Measurements from ENCODE around the gene PRXL2B.
A peak's percentile ranks its signal among the peaks of the same experiment; 100 is the strongest.

- peak; percentile 77 for TF ChIP-seq POLR2A (IDR thresholded peaks at IDR 0.05; ENCODE audit: low read depth, low read length)
- peak in 2 of 3 experiments; percentile 12 to 13; a peak in 2 of 6 replicates for TF ChIP-seq CTCF (IDR thresholded peaks at IDR 0.05 in 2 of 3, conservative IDR thresholded peaks at IDR 0.05 in 1 of 3; ENCODE audit: control insufficient read depth in 2 of 3, extremely low read depth in 1 of 3, insufficient read depth in 1 of 3, low read depth in 3 of 3, low read length in 3 of 3)
- TF ChIP-seq MAX (IDR thresholded peaks at IDR 0.05; ENCODE audit: low read depth, low read length): no peak
- TF ChIP-seq CHD4 (IDR thresholded peaks at IDR 0.05): no peak
- 0 out of 2 replicates have a peak, but pooled peaks have one; percentile 59 for TF ChIP-seq SIN3A (IDR thresholded peaks at IDR 0.05; ENCODE audit: low read depth, low read length)
- no peak; the same call in 1 of the 2 replicates for TF ChIP-seq CREB1 (IDR thresholded peaks at IDR 0.05; ENCODE audit: low read depth)
- no peak; a peak in 1 of 4 replicates for TF ChIP-seq EP300 (IDR thresholded peaks at IDR 0.05; ENCODE audit: borderline replicate concordance in 1 of 2, control insufficient read depth in 1 of 2, low read depth in 2 of 2, low read length in 2 of 2)
Measured at GRCh38 chr1:2556277-2556677, 30.3 kb upstream of the PRXL2B start, which contains the start of gene TNFRSF14.

Data from GM12878 (cell line).